Esophagus squamous epithelium (tissue), 5 donors: ENCODE results near the gene GAL3ST2. TPM values are rescaled to one million over a fixed set of nuclear protein-coding genes. Genes with fewer than 3 reads are reported as not detected.

Experiments used
- DNase-seq: peaks from one replicate; lab custom pipeline; 2025; lab: John Stamatoyannopoulos, UW
- H3K27ac ChIP-seq, 4 donors: fragments of 200-600 bp; sonication (generic); one replicate each; pipeline ENCODE4 v1.5.1; 2016 to 2019; ENCODE audit warnings: mild to moderate bottlenecking in 1 of 4
- H3K27me3 ChIP-seq, 4 donors: fragments of 200-600 bp; sonication (generic); 1 replicate in 3 of 4; 2 replicates in 1 of 4; pipeline versions ENCODE4 v1.5.1 to v1.6.0; 2017 to 2021; ENCODE audit warnings: antibody characterized with exemption in 1 of 4
- H3K36me3 ChIP-seq, 3 donors: fragments of 200-600 bp; sonication (generic); one replicate each; pipeline ENCODE4 v1.5.1; 2016 to 2019
- H3K4me1 ChIP-seq, 3 donors: fragments of 200-600 bp; sonication (generic); one replicate each; pipeline ENCODE4 v1.5.1; 2017 to 2019
- H3K4me3 ChIP-seq, 4 donors: fragments of 200-600 bp; sonication (generic); 1 replicate in 3 of 4; 2 replicates in 1 of 4; pipeline ENCODE4 v1.5.1; 2016 to 2019; ENCODE audit warnings: mild to moderate bottlenecking in 2 of 4, moderate library complexity in 1 of 4
- H3K9me3 ChIP-seq, 3 donors: fragments of 200-600 bp; sonication (generic); one replicate each; pipeline ENCODE4 v1.5.1; 2016 to 2019
- CTCF ChIP-seq, 6 experiments: fragments of 450-650 bp in 4 of 6; fragments of 200-600 bp in 2 of 6; sonication (generic) in 2 of 6; IDR thresholded peaks; one replicate each; pipeline ENCODE4 v1.5.1; 2016 to 2019; ENCODE audit warnings: antibody characterized with exemption in 6 of 6, mild to moderate bottlenecking in 4 of 6, moderate library complexity in 4 of 6
- POLR2A ChIP-seq, 4 donors: fragments of 450-650 bp; IDR thresholded peaks; one replicate each; pipeline ENCODE4 v1.6.1; 2017; ENCODE audit warnings: antibody characterized with exemption in 4 of 4, mild to moderate bottlenecking in 4 of 4, moderate library complexity in 3 of 4
- WGBS, 2 donors: methylation state at CpG; one replicate each; pipeline ENCODE4 v1.1.5; 2018; 5-methylcytosine and 5-hydroxymethylcytosine counted together
- intact Hi-C: fragments of 100-400 bp; cut with DNase I; formaldehyde crosslinking; loops from one replicate; pipeline ENCODE4 v1.15.0; 2022
- total RNA-seq, 4 donors: library from RNA; depleted of rRNA; stranded (reverse); fragments of >200 nt; gene quantifications; one replicate each; pipeline ENCODE4 v1.1.0, GENCODE V29; 2016
- donor health status: DM: yes; HTN: yes; CAD: no.

Gene GAL3ST2
- total RNA-seq, 4 donors from 2014 or later, result 0.38 TPM; not detected in 3

- Histone ChIP-seq H3K27ac (no peak overlapping the region), H3K4me1 (peaks cover 0 to 8% (median 0%) of the 10 kb centered on the region in 3 donors), H3K27me3 (peaks cover 0 to 57% (median 0%) of the 10 kb centered on the region in 4 donors), H3K9me3 (no peaks in the 10 kb centered on the region), H3K4me3 (no peak overlapping the region), H3K36me3 (no peaks in the 10 kb centered on the region)
- WGBS, 2 donors, result 77 to 89% methylated on average over 10 to 12 of the region's 40 CpGs
- DNase-seq, result no peak
- TF ChIP-seq POLR2A (IDR thresholded peaks at IDR 0.05) (no peak), CTCF (IDR thresholded peaks at IDR 0.05) (no peak)
- intact Hi-C loops, result no loop called here
Observed at GRCh38 chr2:241812730-241813643, 36.4 kb downstream of the GAL3ST2 start.

GRCh38 chr2:241813644-241814392 lies 37.2 kb downstream of the GAL3ST2 start:
- H3K27me3 ChIP-seq, result peaks cover 0 to 64% (median 0%) of the 10 kb centered on the region in 4 donors
- no peak for DNase-seq
- no peaks in the 10 kb centered on the region for H3K36me3 ChIP-seq
- no peak for TF ChIP-seq POLR2A (IDR thresholded peaks at IDR 0.05)
- no peak for TF ChIP-seq CTCF (IDR thresholded peaks at IDR 0.05)
- no peak overlapping the region for H3K4me3 ChIP-seq
- 55% methylated on average over 6 of the region's 20 CpGs; no CpG with 5 or more reads in 1 of the 2 donors for whole genome bisulfite sequencing, 2 donors
- intact Hi-C loops, result no loop called here
- H3K27ac ChIP-seq, result no peak overlapping the region
- H3K4me1 ChIP-seq, result peaks cover 0 to 8% (median 0%) of the 10 kb centered on the region in 3 donors
- no peaks in the 10 kb centered on the region for H3K9me3 ChIP-seq

- Histone ChIP-seq H3K27ac (no peak overlapping the region), H3K4me3 (no peak overlapping the region), H3K36me3 (no peaks in the 10 kb centered on the region), H3K9me3 (no peaks in the 10 kb centered on the region), H3K27me3 (peaks cover 0 to 65% (median 0%) of the 10 kb centered on the region in 4 donors), H3K4me1 (peaks cover 0 to 8% (median 0%) of the 10 kb centered on the region in 3 donors)
- TF ChIP-seq POLR2A (IDR thresholded peaks at IDR 0.05) (no peak), CTCF (IDR thresholded peaks at IDR 0.05) (no peak)
- DNase-seq, result no peak
- 71 to 94% methylated on average over 3 to 5 of the region's 17 CpGs for WGBS, 2 donors
- intact Hi-C loops, result no loop called here
Observed at GRCh38 chr2:241814393-241814642, 37.7 kb downstream of the GAL3ST2 start.

GRCh38 chr2:241814643-241815476 lies 38.2 kb downstream of the GAL3ST2 start:
- DNase-seq, result no peak
- Histone ChIP-seq H3K4me3 (no peak overlapping the region), H3K27me3 (peaks cover 0 to 65% (median 0%) of the 10 kb centered on the region in 4 donors), H3K27ac (no peak overlapping the region), H3K36me3 (no peaks in the 10 kb centered on the region), H3K4me1 (peaks cover 0 to 8% (median 0%) of the 10 kb centered on the region in 3 donors), H3K9me3 (no peaks in the 10 kb centered on the region)
- WGBS, 2 donors, result 45 to 75% methylated on average over 8 to 10 of the region's 52 CpGs
- intact Hi-C loops, result no loop called here
- no peak for TF ChIP-seq CTCF (IDR thresholded peaks at IDR 0.05)
- no peak for TF ChIP-seq POLR2A (IDR thresholded peaks at IDR 0.05)
